Fibroblast of skin of back (primary cell): ENCODE data around the gene HMSD.

Source experiments
- DNase-seq: peaks from one replicate; pipeline ENCODE4 v3.0.0-alpha.2; 2013

Gene HMSD

DNA sequence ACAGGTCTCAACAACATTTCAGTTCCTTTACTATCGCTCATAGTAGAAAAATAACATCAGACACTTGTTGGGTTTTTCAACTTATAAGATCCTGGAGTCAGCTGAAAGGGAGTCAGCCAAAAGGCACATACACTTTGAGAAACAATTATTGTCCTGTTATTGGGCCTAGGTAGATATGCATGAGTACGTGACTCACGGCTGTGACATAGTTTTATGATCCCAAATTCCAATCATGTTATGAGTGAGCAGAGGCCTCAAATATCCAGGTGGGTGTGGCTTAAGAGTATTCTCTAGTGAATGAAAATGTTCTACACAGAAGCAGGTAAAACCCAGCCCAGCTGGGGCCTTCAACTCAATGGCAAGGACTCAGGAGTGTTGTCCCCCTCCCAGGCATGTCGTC is 47.9 kb downstream of the HMSD start:
- DNase-seq: no peak

DNA sequence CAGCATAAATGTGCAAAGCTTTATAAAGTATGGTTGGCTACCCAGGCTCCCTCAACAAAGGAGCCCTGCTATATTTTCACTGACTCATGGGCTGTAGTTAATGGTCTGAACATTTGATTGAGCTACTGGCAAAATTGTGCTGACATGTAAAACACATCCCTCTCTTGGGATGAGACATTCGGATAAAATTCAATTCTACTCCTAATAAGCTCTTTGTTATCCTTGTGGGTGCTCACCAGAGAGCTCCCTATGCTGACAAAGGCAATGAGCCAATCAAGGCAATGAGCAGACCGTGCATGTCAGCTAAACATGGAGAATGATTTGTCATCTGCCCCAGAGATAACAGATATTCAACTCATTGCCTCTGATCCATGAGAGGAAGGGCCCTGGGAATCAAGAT is 48.5 kb downstream of the HMSD start:
- DNase-seq: peak; percentile 63

DNA sequence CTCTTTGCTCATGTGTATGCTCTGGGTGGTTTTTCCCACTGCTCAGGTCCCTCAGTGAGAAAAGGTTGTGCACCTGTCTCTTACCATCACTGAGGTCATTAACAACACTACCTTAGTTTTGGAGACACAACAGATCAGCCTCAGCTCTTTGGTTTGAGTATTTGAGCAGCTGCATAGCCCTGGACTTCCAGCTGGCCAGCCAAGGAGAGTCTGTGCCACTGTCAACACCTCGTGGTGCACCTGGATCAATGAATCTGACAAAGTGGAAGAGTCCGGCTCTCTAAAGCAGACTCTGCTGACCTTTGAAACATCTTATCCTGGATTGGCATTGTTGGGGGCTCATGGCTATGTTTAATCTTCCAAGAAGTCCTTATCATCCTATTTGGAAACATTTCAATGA is 50.8 kb downstream of the HMSD start:
- DNase-seq: no peak

DNA sequence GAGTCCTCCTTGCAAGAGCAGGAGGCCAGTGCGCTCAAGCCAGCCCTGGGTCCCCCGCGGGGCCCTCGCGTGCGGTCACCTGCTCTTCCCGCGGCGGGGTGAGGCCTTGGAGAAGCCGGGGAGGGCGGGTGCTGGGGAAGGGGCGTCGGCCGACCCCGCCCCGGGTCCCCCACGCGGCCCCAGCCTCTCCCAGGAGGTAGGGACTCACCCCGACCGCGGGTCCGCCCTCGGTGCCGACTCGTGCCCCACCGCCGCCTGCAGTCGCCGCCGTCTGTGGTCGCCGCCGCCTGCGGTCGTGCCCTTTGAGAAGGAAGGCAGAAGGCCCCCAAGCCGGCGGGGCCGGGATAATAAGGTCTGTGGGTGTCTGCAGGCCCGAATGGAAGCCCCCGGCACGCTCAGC is 53.5 kb downstream of the HMSD start:
- no peak for DNase-seq

DNA sequence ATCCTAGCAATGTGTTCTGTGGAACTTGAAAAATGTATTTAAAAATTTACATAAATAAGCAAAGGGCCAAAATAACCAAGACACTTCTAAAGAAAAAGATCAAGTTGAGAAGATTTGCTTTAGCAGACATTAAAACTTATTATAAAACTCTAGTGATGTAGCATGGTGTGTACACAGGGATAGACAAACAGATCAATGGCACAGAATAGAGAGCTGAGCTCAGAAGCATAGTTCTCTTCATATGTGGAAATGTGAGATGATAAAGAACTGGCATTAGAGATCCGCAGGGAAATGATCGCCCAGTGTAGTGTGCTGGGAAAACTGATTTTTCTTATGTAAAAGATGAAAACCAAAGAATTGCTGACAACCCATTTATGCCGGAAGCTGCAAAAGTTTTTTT is 60.2 kb downstream of the HMSD start:
- no peak for DNase-seq
